ENCODE data around the gene DSE. TPM values are rescaled to one million over a fixed set of nuclear protein-coding genes. Genes with fewer than 3 reads are reported as not detected.
"Not testable (repeated sequence)": the region's sequence is repeated elsewhere in the genome, so short reads cannot be mapped to it uniquely, and the experiment has no call there.

The DSE gene
- polyA plus RNA-seq (ENCODE audit: low read depth in 6 of 6): 10 to 100 TPM in 5 of 6 donors, 1 to 10 TPM in 1; 6.9 to 28.5 (median 21.2) TPM

GRCh38 chr6:116370760-116371119 lies at the start of gene DSE:
DSE (plus strand) TSS chr6:116370947; CDS start chr6:116399251, 28,304 bp downstream.
- H3K4me3 Mint-ChIP-seq: peak within 1 kb of the TSS; percentile 90 to 96 (median 92)
- H3K4me1 Mint-ChIP-seq: peaks cover 18 to 47% (median 25%) of the 10 kb centered on the region in 3 donors
- peak within 1 kb of the TSS; percentile 69 to 96 (median 88) for H3K27ac Mint-ChIP-seq
- no peaks in the 10 kb centered on the region for H3K36me3 Mint-ChIP-seq
- no peaks in the 10 kb centered on the region for H3K9me3 Mint-ChIP-seq
- ATAC-seq (ENCODE audit: low read depth in 2 of 2): peak; percentile 55
- H3K27me3 Mint-ChIP-seq: no peaks in the 10 kb centered on the region
- DNase-seq: peak; percentile 60

GRCh38 chr6:116321933-116322332 lies 48.8 kb upstream of the DSE start:
- Mint-ChIP-seq H3K4me3 (peak overlapping the region in 1 of 8 donors; percentile 22), H3K27ac (peak overlapping the region in 2 of 6 donors; percentile 28 to 73)
- H3K27me3 Mint-ChIP-seq; H3K4me1 Mint-ChIP-seq; DNase-seq; H3K9me3 Mint-ChIP-seq; H3K36me3 Mint-ChIP-seq; ATAC-seq (ENCODE audit: low read depth in 2 of 2): not testable (repeated sequence)

GRCh38 chr6:116323863-116324262 lies 46.9 kb upstream of the DSE start:
- ATAC-seq (ENCODE audit: low read depth in 2 of 2) (no peak), DNase-seq (no peak)
- H3K4me1 Mint-ChIP-seq: peaks cover 0 to 3% (median 0%) of the 10 kb centered on the region in 3 donors
- H3K9me3 Mint-ChIP-seq: no peaks in the 10 kb centered on the region
- no peak overlapping the region for H3K4me3 Mint-ChIP-seq
- no peak overlapping the region for H3K27ac Mint-ChIP-seq
- H3K36me3 Mint-ChIP-seq: peaks cover 0 to 4% of the 10 kb centered on the region in 2 donors
- no peaks in the 10 kb centered on the region for H3K27me3 Mint-ChIP-seq

- not testable (repeated sequence) for H3K36me3 Mint-ChIP-seq; H3K4me3 Mint-ChIP-seq; H3K4me1 Mint-ChIP-seq; H3K27me3 Mint-ChIP-seq; H3K9me3 Mint-ChIP-seq; ATAC-seq (ENCODE audit: low read depth in 2 of 2); DNase-seq
- H3K27ac Mint-ChIP-seq: peak overlapping the region in 1 of 6 donors; percentile 6
Measured at GRCh38 chr6:116325634-116326132, 45.1 kb upstream of the DSE start.

GRCh38 chr6:116326181-116326671 lies 44.5 kb upstream of the DSE start:
- Mint-ChIP-seq H3K4me3 (no peak overlapping the region), H3K4me1 (peaks cover 0 to 3% (median 0%) of the 10 kb centered on the region in 3 donors), H3K27me3 (no peaks in the 10 kb centered on the region), H3K27ac (no peak overlapping the region), H3K9me3 (no peaks in the 10 kb centered on the region), H3K36me3 (peaks cover 0 to 4% of the 10 kb centered on the region in 2 donors)
- DNase-seq (no peak), ATAC-seq (ENCODE audit: low read depth in 2 of 2) (no peak)

DNA sequence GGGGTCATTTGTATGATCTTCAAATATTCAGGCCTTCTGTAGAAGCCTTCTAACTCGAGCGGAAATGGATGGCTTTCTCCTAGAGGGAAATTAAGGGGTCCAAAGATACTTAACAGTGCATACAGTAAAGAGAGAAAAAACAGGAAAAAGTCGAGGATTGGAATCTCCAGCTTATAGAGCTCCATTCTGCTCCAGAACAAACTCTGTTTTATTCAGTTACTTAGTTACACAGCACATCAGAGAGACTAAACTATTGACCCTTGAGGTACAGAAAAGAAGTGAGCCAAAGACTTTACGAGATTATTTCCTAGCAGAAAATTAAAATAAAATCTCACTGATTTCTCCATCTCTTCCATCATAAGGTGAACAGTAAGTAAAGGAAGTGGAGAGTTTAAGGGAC lies 43.8 kb upstream of the DSE start:
- no peaks in the 10 kb centered on the region for H3K9me3 Mint-ChIP-seq
- peaks cover 0 to 3% (median 0%) of the 10 kb centered on the region in 3 donors for H3K4me1 Mint-ChIP-seq
- H3K27ac Mint-ChIP-seq: no peak overlapping the region
- DNase-seq (no peak), ATAC-seq (ENCODE audit: low read depth in 2 of 2) (no peak)
- no peak overlapping the region for H3K4me3 Mint-ChIP-seq
- H3K27me3 Mint-ChIP-seq: no peaks in the 10 kb centered on the region
- H3K36me3 Mint-ChIP-seq: peaks cover 0 to 4% of the 10 kb centered on the region in 2 donors

DNA sequence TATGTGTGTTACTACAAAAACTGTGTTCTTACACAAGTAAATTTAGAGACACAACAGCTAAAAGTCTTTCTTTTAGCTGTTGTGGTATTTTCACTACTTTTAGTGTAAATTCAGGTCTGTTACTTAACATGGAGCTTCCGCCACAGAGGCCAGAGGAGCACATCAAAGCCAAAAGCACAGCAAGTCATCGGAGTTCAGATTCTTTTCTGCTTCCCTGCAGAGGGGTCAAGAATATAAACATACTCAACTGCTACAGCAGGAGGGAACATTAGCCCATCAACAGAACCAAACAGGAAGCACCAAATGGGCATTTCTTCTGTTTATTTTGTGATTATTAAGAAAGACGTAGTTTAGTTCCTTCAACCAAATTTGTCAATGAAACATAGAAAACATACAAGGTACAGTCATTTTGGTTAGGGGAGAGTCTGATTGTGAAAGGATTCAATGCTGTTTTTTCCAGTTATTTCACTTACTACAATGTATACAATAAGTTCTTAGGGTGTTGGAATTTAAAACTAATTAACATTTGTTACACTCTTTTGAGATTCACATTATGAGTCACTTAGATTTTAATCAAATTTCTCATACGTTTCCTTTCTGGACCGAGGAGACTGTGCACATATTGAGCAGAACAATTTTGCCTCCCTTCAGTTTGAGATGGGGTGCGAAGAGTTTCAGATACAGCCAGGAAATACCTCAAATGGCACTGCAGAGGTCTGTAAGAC lies 42.8 kb upstream of the DSE start:
- DNase-seq: no peak
- Mint-ChIP-seq H3K4me3 (no peak overlapping the region), H3K4me1 (peaks cover 0 to 3% (median 0%) of the 10 kb centered on the region in 3 donors), H3K36me3 (peaks cover 0 to 4% of the 10 kb centered on the region in 2 donors), H3K27me3 (no peaks in the 10 kb centered on the region), H3K9me3 (peaks cover 0 to 5% (median 0%) of the 10 kb centered on the region in 7 donors), H3K27ac (peak overlapping the region in 2 of 6 donors; percentile 21 to 54)
- ATAC-seq (ENCODE audit: low read depth in 2 of 2): no peak

GRCh38 chr6:116328528-116328903 lies 42.2 kb upstream of the DSE start:
- H3K27ac Mint-ChIP-seq: no peak overlapping the region
- H3K9me3 Mint-ChIP-seq: peaks cover 0 to 8% (median 0%) of the 10 kb centered on the region in 7 donors
- H3K36me3 Mint-ChIP-seq: peaks cover 0 to 4% of the 10 kb centered on the region in 2 donors
- H3K4me3 Mint-ChIP-seq: no peak overlapping the region
- H3K27me3 Mint-ChIP-seq: no peaks in the 10 kb centered on the region
- DNase-seq (no peak), ATAC-seq (ENCODE audit: low read depth in 2 of 2) (no peak)
- peaks cover 0 to 3% (median 0%) of the 10 kb centered on the region in 3 donors for H3K4me1 Mint-ChIP-seq

DNA sequence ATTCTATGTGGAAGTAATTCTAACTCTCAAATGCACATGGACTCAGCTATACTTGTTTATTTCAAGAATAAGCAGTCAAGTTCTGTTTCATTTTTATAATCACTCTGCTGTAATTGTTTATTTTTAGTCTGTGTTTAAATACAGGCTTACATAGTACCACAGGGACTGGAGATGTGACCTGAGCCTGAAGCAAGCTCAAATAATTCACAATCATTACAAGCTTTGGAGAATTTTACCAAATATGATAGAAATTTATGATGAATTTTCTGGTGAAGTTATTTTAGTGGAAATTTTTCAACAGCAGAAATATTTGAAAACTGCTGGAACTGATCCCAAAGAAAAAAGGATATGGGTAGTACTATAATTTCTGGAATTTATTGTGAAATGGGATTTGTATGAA lies 41.6 kb upstream of the DSE start:
- no peaks in the 10 kb centered on the region for H3K27me3 Mint-ChIP-seq
- ATAC-seq (ENCODE audit: low read depth in 2 of 2): no peak
- H3K9me3 Mint-ChIP-seq: peaks cover 0 to 12% (median 0%) of the 10 kb centered on the region in 7 donors
- DNase-seq: no peak
- peaks cover 0 to 4% of the 10 kb centered on the region in 2 donors for H3K36me3 Mint-ChIP-seq
- H3K4me1 Mint-ChIP-seq: peaks cover 0 to 3% (median 2%) of the 10 kb centered on the region in 3 donors
- no peak overlapping the region for H3K27ac Mint-ChIP-seq
- no peak overlapping the region for H3K4me3 Mint-ChIP-seq

- H3K9me3 Mint-ChIP-seq: peaks cover 0 to 16% (median 4%) of the 10 kb centered on the region in 7 donors
- H3K4me3 Mint-ChIP-seq: no peak overlapping the region
- no peaks in the 10 kb centered on the region for H3K27me3 Mint-ChIP-seq
- peaks cover 3 to 8% (median 4%) of the 10 kb centered on the region in 3 donors for H3K4me1 Mint-ChIP-seq
- peaks cover 0 to 3% of the 10 kb centered on the region in 2 donors for H3K36me3 Mint-ChIP-seq
- ATAC-seq (ENCODE audit: low read depth in 2 of 2) (no peak), DNase-seq (no peak)
- no peak overlapping the region for H3K27ac Mint-ChIP-seq
Measured at GRCh38 chr6:116330511-116330910, 40.2 kb upstream of the DSE start.

- DNase-seq (no peak), ATAC-seq (ENCODE audit: low read depth in 2 of 2) (no peak)
- no peaks in the 10 kb centered on the region for H3K27me3 Mint-ChIP-seq
- H3K4me3 Mint-ChIP-seq: no peak overlapping the region
- H3K27ac Mint-ChIP-seq: peak overlapping the region in 1 of 6 donors; percentile 78
- H3K4me1 Mint-ChIP-seq: peaks cover 0 to 8% (median 4%) of the 10 kb centered on the region in 3 donors
- H3K36me3 Mint-ChIP-seq: no peaks in the 10 kb centered on the region
- peaks cover 0 to 16% (median 4%) of the 10 kb centered on the region in 7 donors for H3K9me3 Mint-ChIP-seq
Measured at GRCh38 chr6:116332096-116332495, 38.7 kb upstream of the DSE start.

GRCh38 chr6:116334638-116335409 lies 35.9 kb upstream of the DSE start:
- H3K36me3 Mint-ChIP-seq; H3K27ac Mint-ChIP-seq; H3K4me1 Mint-ChIP-seq; H3K4me3 Mint-ChIP-seq; DNase-seq; ATAC-seq (ENCODE audit: low read depth in 2 of 2); H3K27me3 Mint-ChIP-seq: not testable (repeated sequence)
- peaks cover under 1 to 18% (median 4%) of the 10 kb centered on the region in 7 donors for H3K9me3 Mint-ChIP-seq

GRCh38 chr6:116335612-116336215 lies 35.0 kb upstream of the DSE start:
- DNase-seq (no peak), ATAC-seq (ENCODE audit: low read depth in 2 of 2) (no peak)
- peaks cover 0 to 8% (median 4%) of the 10 kb centered on the region in 3 donors for H3K4me1 Mint-ChIP-seq
- H3K9me3 Mint-ChIP-seq: peaks cover 1 to 24% (median 5%) of the 10 kb centered on the region in 7 donors
- H3K27ac Mint-ChIP-seq: peak overlapping the region in 2 of 6 donors; percentile 28 to 70
- H3K27me3 Mint-ChIP-seq: no peaks in the 10 kb centered on the region
- no peak overlapping the region for H3K4me3 Mint-ChIP-seq
- H3K36me3 Mint-ChIP-seq: no peaks in the 10 kb centered on the region
